DOHH2 (cell line): ENCODE data around the gene CAPN2.

Source experiments
- H3F3A ChIP-seq: fragments of 200-600 bp; sonication (generic), shearing (Covaris generic); 2 replicates; pipeline ENCODE4 v1.6.0; 2016; ENCODE audit warnings: antibody characterized with exemption, mild to moderate bottlenecking; ENCODE audit not compliant: control insufficient read depth, insufficient read depth
- H3K27ac ChIP-seq: fragments of 200-600 bp; sonication (generic); 2 replicates; pipeline ENCODE4 v1.5.1; 2014; ENCODE audit warnings: low read depth, mild to moderate bottlenecking, low read length, moderate library complexity
- H3K27me3 ChIP-seq: fragments of 200-600 bp; sonication (generic); 2 replicates; pipeline ENCODE4 v1.6.1; 2014; ENCODE audit warnings: mild to moderate bottlenecking, low read length, mixed read lengths; ENCODE audit not compliant: control insufficient read depth
- H3K36me3 ChIP-seq: fragments of 200-600 bp; sonication (generic); 2 replicates; pipeline ENCODE4 v1.6.1; 2014; ENCODE audit warnings: mild to moderate bottlenecking, low read length, moderate library complexity, mixed read lengths; ENCODE audit not compliant: control insufficient read depth
- H3K4me1 ChIP-seq: fragments of 200-600 bp; sonication (generic); 2 replicates; pipeline ENCODE4 v1.6.1; 2014; ENCODE audit warnings: mild to moderate bottlenecking, low read length, mixed read lengths; ENCODE audit not compliant: control insufficient read depth
- H3K4me2 ChIP-seq: fragments of 200-600 bp; sonication (generic); 2 replicates; pipeline ENCODE4 v1.6.0; 2014; ENCODE audit warnings: mild to moderate bottlenecking, low read length, moderate library complexity
- H3K4me3 ChIP-seq: fragments of 200-600 bp; sonication (generic); 2 replicates; pipeline ENCODE4 v1.5.1; 2014; ENCODE audit warnings: mild to moderate bottlenecking, low read length, mixed read lengths
- H3K79me2 ChIP-seq: fragments of 200-600 bp; sonication (generic); 2 replicates; pipeline ENCODE4 v1.6.1; 2014; ENCODE audit warnings: mild to moderate bottlenecking, low read length, mixed read lengths; ENCODE audit not compliant: control insufficient read depth
- H3K9me2 ChIP-seq: fragments of 200-600 bp; sonication (generic); replicated peaks from 2 replicates; pipeline ENCODE4 v1.6.1; 2014; ENCODE audit warnings: mild to moderate bottlenecking, low read length, mixed read lengths; ENCODE audit not compliant: control insufficient read depth
- H3K9me3 ChIP-seq: fragments of 200-600 bp; sonication (generic); 2 replicates; pipeline ENCODE4 v1.6.1; 2014; ENCODE audit warnings: antibody characterized with exemption, low read length, mixed read lengths; ENCODE audit not compliant: control insufficient read depth, insufficient read depth
- H4K20me1 ChIP-seq: fragments of 200-600 bp; sonication (generic); 2 replicates; pipeline ENCODE4 v1.6.0; 2014; ENCODE audit warnings: low read depth, mild to moderate bottlenecking, antibody characterized with exemption, low read length, moderate library complexity; ENCODE audit not compliant: control insufficient read depth, insufficient read depth
- CTCF ChIP-seq: fragments of 200-600 bp; sonication (generic); IDR thresholded peaks from one replicate; pipeline ENCODE4 v1.5.1; 2014; ENCODE audit warnings: antibody characterized with exemption, mild to moderate bottlenecking, low read depth, low read length; ENCODE audit not compliant: poor library complexity, severe bottlenecking
- EZH2phosphoT487 ChIP-seq: fragments of 200-600 bp; sonication (generic); IDR thresholded peaks from 2 replicates; pipeline ENCODE4 v1.6.1; 2017; ENCODE audit warnings: borderline replicate concordance, mild to moderate bottlenecking, antibody characterized with exemption, low read length, moderate library complexity, mixed read lengths

CAPN2 gene

DNA sequence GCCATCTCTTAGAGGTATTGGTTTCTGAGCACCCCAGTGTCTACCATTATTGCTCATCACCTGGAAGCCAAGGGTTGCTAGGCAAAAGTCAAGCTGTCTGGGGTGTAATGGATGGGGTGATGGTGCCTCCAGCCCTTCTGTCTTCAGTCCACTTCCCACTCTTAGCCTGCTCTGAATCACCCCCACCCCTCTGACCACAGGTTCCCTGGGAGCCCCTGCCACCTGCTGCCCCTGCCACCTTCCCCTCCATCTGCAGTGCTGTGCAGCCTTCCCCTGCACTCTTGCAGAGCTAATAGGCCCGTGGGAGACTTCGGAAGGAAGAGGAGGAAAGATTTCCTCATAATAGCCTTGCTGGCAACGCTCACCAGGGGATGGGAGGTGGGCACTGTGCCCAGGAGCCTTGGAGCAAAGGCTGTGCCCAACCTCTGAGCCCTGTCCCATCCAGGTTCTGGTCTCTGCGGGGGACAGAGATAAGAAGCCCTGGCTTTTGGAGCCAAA lies 35.5 kb downstream of the CAPN2 start:
- no peak overlapping the region for H3K4me2 ChIP-seq
- no peaks in the 10 kb centered on the region for H3F3A ChIP-seq

GRCh38 chr1:223748405-223748772 lies 36.0 kb downstream of the CAPN2 start:
- Histone ChIP-seq H3K4me3 (no peak overlapping the region), H3K27ac (no peak overlapping the region), H3K4me1 (peaks cover 3% of the 10 kb centered on the region; the same call in 1 of the 2 replicates), H3K9me2 (no peaks in the 10 kb centered on the region), H3K36me3 (no peaks in the 10 kb centered on the region), H3K4me2 (peak overlapping the region; percentile 72; the same call in 1 of the 2 replicates), H4K20me1 (no peaks in the 10 kb centered on the region), H3F3A (no peaks in the 10 kb centered on the region), H3K27me3 (peaks cover 10% of the 10 kb centered on the region), H3K79me2 (no peaks in the 10 kb centered on the region), H3K9me3 (no peaks in the 10 kb centered on the region)
- no peak for TF ChIP-seq CTCF
- TF ChIP-seq EZH2phosphoT487 = no peak

More for the DNA sequence above, 35.5 kb downstream of the CAPN2 start:
- TF ChIP-seq EZH2phosphoT487 = no peak
- no peak for TF ChIP-seq CTCF
- Histone ChIP-seq H3K36me3 (no peaks in the 10 kb centered on the region), H3K4me1 (peaks cover 3% of the 10 kb centered on the region; the same call in 1 of the 2 replicates), H4K20me1 (no peaks in the 10 kb centered on the region), H3K79me2 (no peaks in the 10 kb centered on the region), H3K9me3 (no peaks in the 10 kb centered on the region), H3K4me3 (no peak overlapping the region), H3K9me2 (no peaks in the 10 kb centered on the region), H3K27ac (no peak overlapping the region), H3K27me3 (peaks cover 10% of the 10 kb centered on the region)

DNA sequence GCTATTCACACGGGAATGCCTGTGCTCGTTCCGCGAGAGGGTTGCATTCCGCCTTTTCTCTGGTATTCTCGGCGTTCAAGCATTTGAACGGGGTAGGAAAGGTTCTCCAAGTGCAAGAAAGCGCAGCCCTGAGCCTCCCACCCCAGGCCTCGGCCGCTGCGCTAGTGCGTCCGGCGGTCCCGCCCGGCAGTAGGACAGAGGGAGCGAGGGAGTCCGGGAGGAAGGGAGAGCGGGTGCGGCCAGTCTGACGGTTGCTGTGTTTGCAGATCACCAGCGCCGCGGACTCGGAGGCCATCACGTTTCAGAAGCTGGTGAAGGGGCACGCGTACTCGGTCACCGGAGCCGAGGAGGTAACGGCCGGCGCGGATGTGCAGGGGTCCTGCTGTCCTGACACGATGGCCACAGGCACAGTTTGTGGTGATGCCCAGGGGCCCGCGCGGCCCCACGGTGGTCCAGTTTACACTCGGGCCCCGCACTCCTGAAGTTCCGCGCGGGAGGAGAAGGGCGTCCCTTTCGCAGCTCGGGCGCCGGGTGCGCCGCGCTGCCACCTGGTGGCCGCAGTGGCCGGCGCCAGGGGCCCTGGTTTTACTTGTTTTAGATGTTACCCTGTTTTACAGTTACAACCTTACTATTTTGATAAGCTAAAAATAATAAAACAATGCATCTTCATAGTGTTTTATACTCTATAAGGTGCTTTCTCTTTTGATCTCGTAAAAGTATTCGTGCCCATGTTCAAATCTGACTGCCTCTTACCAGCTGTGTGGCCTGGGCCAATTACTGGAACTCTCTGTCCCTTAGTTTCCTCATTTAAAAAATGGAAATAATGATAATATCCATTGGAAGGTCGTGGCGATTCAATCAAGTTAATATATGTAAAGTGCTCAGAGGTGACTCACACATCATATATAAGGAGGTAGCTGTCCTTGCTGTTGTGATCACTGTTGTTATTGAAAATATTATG lies 36.7 kb downstream of the CAPN2 start:
- TF ChIP-seq EZH2phosphoT487 (no peak), CTCF (peak; percentile 89)
- Histone ChIP-seq H3K9me2 (no peaks in the 10 kb centered on the region), H3K9me3 (no peaks in the 10 kb centered on the region), H3K36me3 (no peaks in the 10 kb centered on the region), H4K20me1 (no peaks in the 10 kb centered on the region), H3K27me3 (peaks cover 10% of the 10 kb centered on the region), H3K4me1 (peaks cover 3% of the 10 kb centered on the region; the same call in 1 of the 2 replicates), H3F3A (no peaks in the 10 kb centered on the region), H3K4me2 (peak overlapping the region; percentile 72), H3K27ac (no peak overlapping the region), H3K79me2 (no peaks in the 10 kb centered on the region), H3K4me3 (peak overlapping the region; percentile 64)
